Measurements from ENCODE around the gene SYMPK. TPM values are rescaled to one million over a fixed set of nuclear protein-coding genes. Genes with fewer than 3 reads are reported as not detected.
A peak's percentile ranks its signal among the peaks of the same experiment; 100 is the strongest.

SYMPK gene
- total RNA-seq, 1 experiment from 2014 or later: 85.5 TPM

GRCh38 chr19:45773384-45773783 is 89.6 kb downstream of the SYMPK start:
- no TSS peak for BruUV-seq (replicated peaks)
- ChIA-PET POLR2A (ENCODE audit: low non-redundant PET) (no interaction called here), CTCF (no interaction called here)
- Histone ChIP-seq H3K27ac (ENCODE audit: low read depth, low read length, poor library complexity, severe bottlenecking) (no peak overlapping the region), H3K36me3 (ENCODE audit: insufficient read depth, low read length, poor library complexity, severe bottlenecking) (peaks cover 18% of the 10 kb centered on the region), H3K27me3 (replicated peaks; ENCODE audit: insufficient read depth, low read depth, low read length, poor library complexity) (no peaks in the 10 kb centered on the region), H3K4me1 (ENCODE audit: insufficient read depth, low read length, poor library complexity, severe bottlenecking) (peaks cover 4% of the 10 kb centered on the region), H3K9me3 (ENCODE audit: low read depth, low read length, poor library complexity, severe bottlenecking) (no peaks in the 10 kb centered on the region), H3K4me3 (ENCODE audit: low read depth, low read length, poor library complexity, severe bottlenecking) (no peak overlapping the region)
- DNase-seq (ENCODE audit: low spot score): no peak
- intact Hi-C loops (cut with micrococcal nuclease; ENCODE audit: unreplicated experiment): loop anchor here (10.0 kb wide), 1 partner anchor 79 kb away; the partner anchor contains the start of genes QPCTL and SNRPD2
- no peak for TF ChIP-seq CTCF (conservative IDR thresholded peaks at IDR 0.05; ENCODE audit: low read depth, low read length)
- TF ChIP-seq EZH2 (IDR thresholded peaks at IDR 0.05; ENCODE audit: borderline replicate concordance, low read depth, low read length, poor library complexity, severe bottlenecking): no peak

GRCh38 chr19:45772912-45773311 is 90.0 kb downstream of the SYMPK start:
- Histone ChIP-seq H3K9me3 (ENCODE audit: low read depth, low read length, poor library complexity, severe bottlenecking) (no peaks in the 10 kb centered on the region), H3K36me3 (ENCODE audit: insufficient read depth, low read length, poor library complexity, severe bottlenecking) (peaks cover 13% of the 10 kb centered on the region), H3K27ac (ENCODE audit: low read depth, low read length, poor library complexity, severe bottlenecking) (peak overlapping the region; percentile 16), H3K4me3 (ENCODE audit: low read depth, low read length, poor library complexity, severe bottlenecking) (no peak overlapping the region), H3K4me1 (ENCODE audit: insufficient read depth, low read length, poor library complexity, severe bottlenecking) (peaks cover 4% of the 10 kb centered on the region), H3K27me3 (replicated peaks; ENCODE audit: insufficient read depth, low read depth, low read length, poor library complexity) (no peaks in the 10 kb centered on the region)
- CTCF ChIA-PET: no interaction called here
- TF ChIP-seq CTCF (conservative IDR thresholded peaks at IDR 0.05; ENCODE audit: low read depth, low read length) (no peak), EZH2 (IDR thresholded peaks at IDR 0.05; ENCODE audit: borderline replicate concordance, low read depth, low read length, poor library complexity, severe bottlenecking) (no peak)
- intact Hi-C loops (cut with micrococcal nuclease; ENCODE audit: unreplicated experiment): loop anchor here (10.0 kb wide), 1 partner anchor 78 kb away; the partner anchor contains the start of genes QPCTL and SNRPD2
- no TSS peak for BruUV-seq (replicated peaks)
- POLR2A ChIA-PET (ENCODE audit: low non-redundant PET): no interaction called here
- no peak for DNase-seq (ENCODE audit: low spot score)

- Histone ChIP-seq H3K36me3 (ENCODE audit: insufficient read depth, low read length, poor library complexity, severe bottlenecking) (peaks cover 7% of the 10 kb centered on the region), H3K9me3 (ENCODE audit: low read depth, low read length, poor library complexity, severe bottlenecking) (no peaks in the 10 kb centered on the region), H3K4me3 (ENCODE audit: low read depth, low read length, poor library complexity, severe bottlenecking) (no peak overlapping the region), H3K27ac (ENCODE audit: low read depth, low read length, poor library complexity, severe bottlenecking) (peak overlapping the region; percentile 16), H3K27me3 (replicated peaks; ENCODE audit: insufficient read depth, low read depth, low read length, poor library complexity) (no peaks in the 10 kb centered on the region), H3K4me1 (ENCODE audit: insufficient read depth, low read length, poor library complexity, severe bottlenecking) (peaks cover 5% of the 10 kb centered on the region)
- CTCF ChIA-PET: no interaction called here
- intact Hi-C loops (cut with micrococcal nuclease; ENCODE audit: unreplicated experiment): loop anchor here (10.0 kb wide), 1 partner anchor 77 kb away; the partner anchor contains the start of genes QPCTL and SNRPD2
- TF ChIP-seq CTCF (conservative IDR thresholded peaks at IDR 0.05; ENCODE audit: low read depth, low read length): no peak
- no peak for TF ChIP-seq EZH2 (IDR thresholded peaks at IDR 0.05; ENCODE audit: borderline replicate concordance, low read depth, low read length, poor library complexity, severe bottlenecking)
- POLR2A ChIA-PET (ENCODE audit: low non-redundant PET): no interaction called here
- no TSS peak for BruUV-seq (replicated peaks)
- no peak for DNase-seq (ENCODE audit: low spot score)
Observed at GRCh38 chr19:45772130-45772840, 90.7 kb downstream of the SYMPK start.

Measured in A673 (cell line).